HG02943 (cell line): ENCODE measurements around the gene TOP2A.

ENCODE experiments used
- ATAC-seq: cut with Tn5 transposase; IDR thresholded peaks from one replicate; pipeline ENCODE4 v1.9.1; 2021; ENCODE audit warnings: mild to moderate bottlenecking, low read depth, moderate library complexity; ENCODE audit not compliant: unreplicated experiment

TOP2A gene

GRCh38 chr17:40348136-40348504 lies 69.6 kb downstream of the TOP2A start:
- ATAC-seq, result no peak

DNA sequence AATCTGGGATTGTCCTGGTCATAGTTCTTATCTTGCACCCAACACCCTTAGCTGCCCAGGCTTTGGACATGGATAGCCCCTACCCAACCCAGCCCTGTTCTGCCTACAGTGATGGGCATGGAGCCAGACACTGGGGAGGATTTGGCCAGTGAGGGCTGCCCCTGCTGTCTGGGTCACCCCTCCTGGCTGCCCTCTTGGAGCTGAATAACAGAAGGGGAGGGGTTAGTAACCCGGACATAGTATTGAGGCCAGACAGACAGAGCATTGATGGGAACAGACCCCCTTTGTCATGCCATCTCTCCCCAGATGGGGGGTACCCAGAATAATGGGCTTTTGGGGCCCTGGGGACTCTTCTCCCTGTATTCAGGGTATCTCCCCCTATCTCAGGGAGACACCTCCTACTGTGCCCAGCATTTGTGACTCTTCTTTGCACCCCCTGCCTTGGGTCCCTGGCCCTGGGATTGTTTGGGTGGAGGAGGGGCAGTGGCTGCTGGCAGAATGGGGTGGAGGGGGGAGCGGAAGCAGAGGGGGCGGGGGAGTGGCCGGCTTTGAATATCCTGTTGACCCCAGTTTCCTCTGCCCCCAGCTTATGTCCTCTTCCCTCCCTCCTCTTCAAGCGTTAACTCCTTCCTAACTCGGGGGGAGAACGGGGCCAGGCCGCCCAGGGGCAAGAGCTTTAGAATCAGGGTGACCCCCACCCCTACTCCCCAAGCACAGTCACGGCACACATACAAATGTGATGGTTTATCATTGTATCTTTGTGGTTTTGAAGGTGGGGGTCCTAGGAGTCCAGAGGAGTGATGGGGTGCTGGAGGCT lies 70.2 kb downstream of the TOP2A start:
- ATAC-seq, result no peak

DNA sequence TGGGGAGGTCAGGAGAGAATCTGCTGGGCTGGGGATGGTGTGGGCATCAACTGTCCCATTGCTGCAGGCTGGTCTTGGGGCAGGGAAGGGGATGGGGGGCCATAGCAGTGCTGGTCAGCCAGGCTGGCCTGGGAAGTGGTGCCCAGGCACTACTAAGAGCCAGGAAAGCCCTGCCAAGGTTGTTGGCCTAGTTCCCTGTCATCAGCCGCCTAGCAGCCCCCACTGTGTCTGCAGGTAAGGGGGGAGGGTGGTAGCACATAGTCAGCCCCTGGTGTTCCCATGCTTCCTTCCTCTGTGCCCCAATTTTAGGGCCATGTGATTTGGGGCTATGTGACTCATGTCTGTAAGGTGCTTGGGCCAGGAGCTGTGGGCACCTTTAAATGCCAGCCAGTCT lies 70.9 kb downstream of the TOP2A start:
- ATAC-seq, result no peak

DNA sequence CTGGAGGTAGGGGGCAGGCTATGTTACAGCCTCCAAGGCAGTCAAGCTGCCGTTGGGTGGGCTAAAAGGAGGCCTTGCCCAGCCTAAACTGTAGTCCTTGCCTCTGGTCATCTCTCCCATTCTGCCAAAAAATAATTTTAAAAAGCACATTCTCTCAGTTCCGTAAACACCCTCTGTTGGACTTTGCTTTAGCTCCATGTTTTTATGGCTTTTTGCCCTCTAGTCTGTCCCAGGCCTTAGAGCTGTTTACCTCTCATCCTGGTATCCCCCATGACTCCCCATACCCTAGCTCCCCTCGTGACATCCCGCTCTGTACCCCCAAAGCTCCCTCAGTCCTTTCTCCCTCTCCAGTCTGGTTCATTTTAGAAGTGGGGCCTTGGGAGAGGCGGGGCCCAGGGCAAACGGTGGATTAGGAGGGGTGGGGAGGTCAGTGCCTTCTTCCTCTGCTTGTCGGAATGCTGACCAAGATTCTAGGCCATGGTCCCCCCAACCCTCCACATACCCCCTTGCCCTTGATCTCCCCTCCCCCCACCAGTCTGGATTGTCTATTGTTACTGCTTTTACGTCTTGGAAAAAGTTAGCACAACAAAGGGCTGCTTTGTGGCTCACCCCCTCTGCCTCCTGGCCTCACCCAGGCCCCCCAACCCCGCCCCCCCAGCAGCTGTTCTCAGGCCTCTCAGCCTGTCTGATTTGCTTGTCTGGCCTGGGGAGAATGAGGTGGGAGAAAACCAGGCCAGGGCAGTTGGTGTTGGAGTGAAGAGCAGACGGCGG lies 71.5 kb downstream of the TOP2A start:
- ATAC-seq, result no peak

DNA sequence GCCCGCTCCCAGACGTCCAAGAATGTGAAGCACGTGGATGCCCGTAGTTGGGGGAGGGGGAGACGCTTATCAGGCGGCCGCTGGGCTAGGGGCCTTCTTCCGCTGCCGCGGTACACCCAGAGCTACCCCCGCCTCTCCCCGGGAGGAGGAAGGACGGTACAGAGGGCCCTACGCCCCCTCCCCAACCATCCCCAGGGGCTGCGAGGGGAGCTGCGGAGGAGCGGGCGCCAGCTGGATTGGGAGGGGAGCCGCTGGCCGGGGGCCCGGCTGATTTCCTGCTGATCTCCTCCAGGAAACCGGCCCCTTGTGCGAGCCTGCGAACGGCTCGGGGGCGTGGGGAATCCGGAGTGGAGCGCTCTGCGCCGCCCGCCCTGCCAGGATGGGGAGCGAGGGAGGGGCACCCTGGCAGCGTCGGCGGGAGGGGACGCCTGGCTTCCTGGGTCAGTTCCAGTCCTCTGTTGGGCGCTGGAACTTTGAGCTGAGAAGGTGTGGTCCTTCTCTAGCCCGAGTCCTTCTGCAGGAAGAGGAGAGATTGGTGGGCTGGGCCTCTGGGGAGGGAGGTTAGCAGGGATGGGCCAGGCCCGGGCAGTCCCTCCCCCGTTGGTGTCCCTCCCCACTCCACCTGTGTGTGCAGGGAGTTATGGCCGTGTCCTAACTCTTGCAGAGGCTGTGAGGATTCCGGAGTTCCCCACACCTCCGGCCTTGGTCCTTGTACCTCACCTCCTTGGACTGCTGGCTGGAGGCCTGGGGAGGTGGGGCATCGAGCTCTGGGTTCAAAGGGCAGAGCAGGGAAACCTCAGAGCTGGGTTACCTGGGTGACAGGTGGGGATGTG lies 72.3 kb downstream of the TOP2A start:
- ATAC-seq, result no peak

- no peak for ATAC-seq
These were observed 73.1 kb downstream of the TOP2A start for GRCh38 chr17:40344421-40345160.

GRCh38 chr17:40343219-40344119 lies 74.2 kb downstream of the TOP2A start:
- ATAC-seq, result no peak

DNA sequence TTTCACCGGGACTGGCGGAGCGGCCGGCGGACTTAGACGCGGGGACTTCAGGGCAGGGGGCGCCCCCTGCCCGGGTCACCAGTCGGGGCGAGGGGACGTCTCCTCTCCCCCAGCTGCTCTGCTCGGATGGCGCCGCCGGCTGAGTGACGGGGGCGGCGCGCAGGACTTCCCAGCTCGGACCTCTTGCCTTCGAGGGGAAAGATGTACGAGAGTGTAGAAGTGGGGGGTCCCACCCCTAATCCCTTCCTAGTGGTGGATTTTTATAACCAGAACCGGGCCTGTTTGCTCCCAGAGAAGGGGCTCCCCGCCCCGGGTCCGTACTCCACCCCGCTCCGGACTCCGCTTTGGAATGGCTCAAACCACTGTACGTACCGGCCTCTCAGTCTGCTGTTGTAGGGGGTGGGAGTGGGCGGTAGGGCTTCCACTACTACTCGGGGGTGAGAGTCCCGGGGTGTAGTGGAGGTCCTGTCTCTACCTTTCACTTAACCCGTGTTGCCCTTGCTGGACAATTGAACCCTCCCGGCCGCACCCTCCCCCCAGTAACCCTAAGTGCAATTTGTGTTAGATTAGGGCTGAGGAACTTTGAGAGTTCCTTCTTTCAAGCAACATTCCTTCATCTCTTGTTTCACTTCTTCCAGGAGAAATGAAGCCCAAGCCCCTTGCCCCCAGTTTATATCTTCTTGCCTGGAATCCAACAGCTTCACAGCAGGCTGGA lies 75.0 kb downstream of the TOP2A start:
- no peak for ATAC-seq

- ATAC-seq, result no peak
These were observed 75.7 kb downstream of the TOP2A start for GRCh38 chr17:40341808-40342503.

DNA sequence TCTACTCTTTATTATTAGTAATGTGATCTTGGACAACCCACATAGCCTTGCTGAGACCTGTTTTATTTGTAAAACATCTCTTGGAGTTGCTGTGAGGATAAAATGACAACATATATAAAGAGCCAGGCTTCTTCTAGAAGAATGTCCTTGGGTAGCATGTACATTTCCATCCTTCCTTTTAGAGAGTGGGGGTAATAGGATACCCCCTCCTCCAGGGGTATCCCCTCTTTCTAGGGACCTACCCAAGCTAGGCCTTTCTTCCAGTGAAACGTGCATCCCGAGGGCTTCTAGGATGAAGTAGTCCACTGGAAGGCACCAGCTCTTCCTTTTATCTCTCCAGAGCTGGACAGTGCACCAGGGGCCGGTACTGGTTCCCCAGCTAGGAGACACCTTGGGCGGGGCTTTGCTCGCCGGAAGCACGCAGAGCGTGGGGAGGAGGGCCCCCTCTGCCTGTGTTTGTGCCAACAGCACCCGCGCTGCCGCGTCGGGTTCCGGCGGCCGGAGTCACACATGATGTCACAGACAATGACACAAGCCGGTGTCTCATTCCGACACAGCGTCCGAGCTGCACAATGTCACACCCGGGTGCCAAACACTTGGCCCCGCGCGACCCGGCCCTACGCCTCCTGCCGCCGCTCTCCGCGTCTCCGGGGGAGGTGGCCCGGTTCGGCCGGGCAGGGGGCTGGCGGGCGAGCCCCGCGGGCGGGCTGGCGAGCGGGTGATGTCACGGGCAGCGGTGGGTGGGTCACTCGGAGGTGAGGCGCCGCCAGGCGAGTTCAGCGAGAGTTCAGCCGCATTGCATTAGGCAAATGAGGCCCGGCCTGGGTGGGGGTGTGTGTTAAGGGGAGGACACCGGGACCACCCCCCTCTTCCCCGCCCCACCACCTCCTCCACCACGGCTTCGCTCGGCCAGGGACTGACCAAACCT lies 76.6 kb downstream of the TOP2A start:
- no peak for ATAC-seq

- ATAC-seq, result no peak
These were observed 77.4 kb downstream of the TOP2A start for GRCh38 chr17:40340327-40340726.

DNA sequence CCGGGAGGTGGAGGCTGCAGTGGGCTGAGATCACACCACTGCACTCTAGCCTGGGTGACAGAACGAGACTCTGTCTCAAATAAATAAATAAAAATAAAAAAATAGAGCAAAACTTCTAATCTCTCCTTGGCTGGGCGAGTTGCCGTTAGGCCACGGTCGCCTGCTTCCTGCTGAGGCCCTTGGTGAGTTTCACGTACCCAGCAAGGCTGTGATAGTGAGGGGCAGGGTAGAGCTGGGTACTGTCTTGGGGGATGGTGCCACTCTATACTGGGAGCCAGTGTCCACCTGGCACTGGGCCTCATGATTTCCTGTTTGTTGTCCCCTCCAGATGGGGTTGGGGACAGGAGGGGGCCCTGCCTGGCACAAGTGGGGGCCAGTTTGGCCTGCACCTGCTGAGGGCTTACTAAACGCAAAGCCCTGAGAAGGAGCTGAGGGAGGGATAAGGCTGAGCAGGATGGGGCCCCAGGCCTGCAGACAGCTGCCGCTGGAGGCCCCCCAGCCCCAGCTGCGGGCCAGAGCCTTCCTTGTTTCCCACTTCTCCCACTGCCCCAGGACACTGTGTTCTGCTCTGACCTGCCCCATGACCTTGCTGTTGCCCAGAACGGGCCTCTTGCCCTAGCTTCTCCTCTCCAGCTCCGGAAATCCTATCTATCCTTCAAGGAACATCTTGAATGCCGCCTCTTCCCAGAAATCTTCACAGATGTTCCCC lies 78.6 kb downstream of the TOP2A start:
- ATAC-seq, result no peak
